ENCODE measurements around the gene PCAT6. TPM values are rescaled to one million over a fixed set of nuclear protein-coding genes. Genes with fewer than 3 reads are reported as not detected.

Gene PCAT6
- total RNA-seq, 1 experiment from 2014 or later, result not detected

DNA sequence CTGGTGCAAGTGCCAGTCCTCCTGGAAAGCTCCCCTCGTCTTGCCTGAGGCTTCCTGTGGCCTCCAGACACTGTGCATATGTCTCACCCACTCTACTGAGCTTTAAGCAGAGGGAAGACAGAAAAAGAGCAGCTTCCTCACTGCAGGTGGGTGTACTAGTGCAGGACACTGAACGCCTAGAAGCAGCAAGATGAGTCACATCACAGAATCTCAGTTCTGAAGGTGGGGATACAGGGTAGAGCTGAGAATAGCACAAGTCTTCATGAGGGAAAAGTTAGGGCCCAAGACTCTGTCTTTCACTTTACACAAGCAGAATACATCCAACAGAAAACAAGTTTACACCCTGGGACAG is 37.4 kb downstream of the PCAT6 start:
- no peak for DNase-seq (ENCODE audit: low spot score)

DNA sequence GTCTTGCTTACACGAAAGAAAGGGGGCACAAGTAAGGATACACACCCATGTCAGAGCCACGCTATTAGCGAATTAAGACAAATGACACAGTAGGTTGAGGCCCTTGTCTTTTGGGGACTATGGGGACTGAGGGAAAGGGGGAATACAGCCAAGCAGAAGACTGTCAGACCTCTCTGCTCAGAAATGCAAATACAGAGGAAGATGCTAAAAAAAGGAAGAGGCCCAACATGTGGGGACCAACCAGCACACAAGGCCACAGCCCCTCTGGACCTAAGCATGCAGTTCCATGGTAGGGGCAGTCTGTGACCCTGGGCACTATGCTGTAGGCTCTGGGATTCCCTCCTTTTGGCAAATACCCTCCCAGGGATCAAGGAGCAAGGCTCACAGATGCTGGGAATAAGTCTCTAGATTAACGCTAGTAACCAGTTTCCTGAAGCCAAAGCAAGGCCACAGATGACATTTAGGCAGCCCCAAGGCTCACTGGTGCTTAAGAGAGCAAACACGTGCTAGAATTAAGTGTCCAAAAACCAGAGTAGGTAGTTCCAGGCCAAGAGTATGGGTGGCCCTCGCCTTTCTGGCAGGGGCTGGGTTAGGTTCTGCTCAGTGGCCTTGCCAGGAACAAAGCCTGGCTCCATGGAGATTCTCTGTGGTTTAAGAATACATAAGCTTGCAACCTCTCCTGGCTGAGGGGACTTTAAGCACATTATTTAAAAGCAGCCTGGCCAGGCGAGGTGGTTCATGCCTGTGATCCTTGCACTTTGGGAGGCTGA is 40.0 kb downstream of the PCAT6 start:
- DNase-seq (ENCODE audit: low spot score), result no peak

DNA sequence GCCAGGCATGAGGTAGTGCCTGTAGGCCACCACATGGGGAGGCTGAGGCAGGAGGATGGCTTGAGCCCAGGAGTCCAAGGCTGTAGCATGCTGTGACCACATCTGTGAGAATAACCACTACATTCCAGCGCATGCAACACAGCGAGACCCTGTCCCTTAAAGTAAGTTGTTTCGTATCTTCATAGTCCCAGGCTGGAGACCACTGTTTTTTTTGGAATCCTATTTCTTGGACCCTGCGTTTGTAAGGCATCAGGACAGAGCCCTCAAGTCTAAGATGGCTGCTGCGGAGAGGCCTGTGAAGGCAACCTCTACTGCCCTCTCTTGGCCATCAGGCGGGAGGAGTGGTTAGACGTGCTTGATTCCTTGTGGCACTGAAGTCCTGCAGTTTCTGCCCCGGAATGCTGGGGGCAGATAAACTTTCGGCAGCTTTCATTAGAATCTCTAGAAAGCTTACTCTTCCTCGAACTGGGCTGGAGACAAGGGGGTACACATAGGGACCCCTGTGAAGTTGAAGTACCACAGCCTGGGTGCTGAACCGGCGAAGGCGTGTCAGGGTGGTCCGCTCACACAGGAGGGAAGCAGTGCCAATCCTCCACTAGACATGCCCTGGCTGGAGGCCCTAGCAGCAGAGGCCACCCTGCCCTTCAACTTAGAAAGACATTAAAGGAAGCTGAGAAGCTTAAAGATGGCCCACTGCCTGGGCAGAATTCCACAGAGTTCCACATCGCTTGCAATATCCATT is 41.6 kb downstream of the PCAT6 start:
- DNase-seq (ENCODE audit: low spot score), result peak; percentile 66

DNA sequence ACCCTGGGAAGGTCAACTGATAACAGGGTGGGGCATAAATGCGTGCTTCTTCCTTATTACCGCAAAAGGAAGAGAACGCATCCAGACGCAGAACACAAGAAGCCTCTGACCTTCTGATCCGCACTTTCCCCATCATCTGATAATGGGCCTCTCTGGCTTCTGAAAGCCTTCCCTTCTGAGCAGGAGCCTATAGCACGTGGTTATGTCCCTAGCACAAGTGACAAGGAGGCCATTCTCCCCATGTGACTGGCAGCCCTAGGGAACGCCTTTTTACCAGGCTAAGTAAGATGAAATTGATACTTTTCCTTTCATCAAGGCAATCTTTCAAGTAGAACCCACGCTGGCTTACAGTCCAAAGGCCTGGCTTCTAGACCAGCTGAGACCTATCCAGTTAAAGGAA is 44.0 kb downstream of the PCAT6 start:
- no peak for DNase-seq (ENCODE audit: low spot score)

DNA sequence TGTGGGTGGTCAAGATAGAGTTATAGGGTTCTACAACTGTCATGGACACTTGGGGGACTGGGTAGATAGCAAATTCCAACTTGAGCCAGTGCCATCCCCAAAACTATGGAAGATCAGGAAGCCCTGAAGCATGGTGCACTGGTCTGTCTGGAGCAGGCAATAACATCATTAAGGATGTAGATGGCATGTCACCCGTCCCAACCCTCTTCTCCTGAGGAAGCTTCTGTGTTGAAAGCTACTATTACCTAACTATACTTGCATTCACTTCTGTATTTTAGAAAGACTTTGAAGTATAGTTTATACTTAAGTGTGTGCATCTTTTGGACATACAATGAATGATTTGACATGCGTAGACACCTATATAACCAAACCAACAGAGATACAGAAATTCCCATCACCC is 45.3 kb downstream of the PCAT6 start:
- DNase-seq (ENCODE audit: low spot score), result no peak

DNA sequence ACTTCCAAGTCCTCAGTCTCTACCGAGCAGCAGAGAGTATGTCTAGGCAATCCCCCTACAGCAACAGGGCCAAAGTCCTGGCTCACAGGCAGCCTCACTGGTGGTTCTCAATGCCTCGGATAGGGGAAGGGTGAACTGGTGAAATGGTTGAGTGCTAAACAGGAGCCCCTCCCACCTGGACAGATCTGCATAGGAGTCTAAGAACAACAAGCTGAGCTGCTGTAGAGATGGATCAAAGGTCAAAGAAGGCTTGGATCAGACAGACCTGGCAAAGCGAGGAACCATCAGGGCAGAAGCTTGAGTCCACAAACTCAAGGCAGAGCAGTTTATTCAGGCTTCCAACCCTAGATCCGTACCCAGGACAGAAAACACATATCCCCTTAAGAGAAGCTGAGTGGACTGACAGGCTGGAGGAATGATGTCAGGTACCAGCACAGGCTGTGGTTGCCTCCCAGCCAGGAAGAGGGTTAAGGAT is 46.4 kb downstream of the PCAT6 start:
- DNase-seq (ENCODE audit: low spot score), result no peak

DNA sequence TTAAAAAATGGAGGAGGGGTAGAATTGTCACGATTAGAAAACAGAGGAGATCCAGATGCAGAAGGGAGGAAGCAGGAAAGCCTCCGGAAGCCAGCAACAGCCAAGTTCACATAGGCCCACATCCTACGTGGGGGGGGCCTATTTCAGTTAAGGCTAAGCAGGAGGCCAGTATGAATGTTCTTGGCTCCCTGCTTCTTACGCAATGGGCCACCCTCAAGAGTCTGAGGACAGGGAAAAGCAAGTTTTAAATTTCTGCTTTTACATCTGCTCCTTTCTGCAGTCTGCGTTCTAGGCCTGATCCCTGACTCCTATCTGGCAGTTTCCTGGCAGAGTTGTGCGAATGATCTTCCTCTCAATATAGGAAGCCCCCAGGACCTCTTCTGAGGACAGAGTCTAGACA is 47.6 kb downstream of the PCAT6 start:
- no peak for DNase-seq (ENCODE audit: low spot score)

DNA sequence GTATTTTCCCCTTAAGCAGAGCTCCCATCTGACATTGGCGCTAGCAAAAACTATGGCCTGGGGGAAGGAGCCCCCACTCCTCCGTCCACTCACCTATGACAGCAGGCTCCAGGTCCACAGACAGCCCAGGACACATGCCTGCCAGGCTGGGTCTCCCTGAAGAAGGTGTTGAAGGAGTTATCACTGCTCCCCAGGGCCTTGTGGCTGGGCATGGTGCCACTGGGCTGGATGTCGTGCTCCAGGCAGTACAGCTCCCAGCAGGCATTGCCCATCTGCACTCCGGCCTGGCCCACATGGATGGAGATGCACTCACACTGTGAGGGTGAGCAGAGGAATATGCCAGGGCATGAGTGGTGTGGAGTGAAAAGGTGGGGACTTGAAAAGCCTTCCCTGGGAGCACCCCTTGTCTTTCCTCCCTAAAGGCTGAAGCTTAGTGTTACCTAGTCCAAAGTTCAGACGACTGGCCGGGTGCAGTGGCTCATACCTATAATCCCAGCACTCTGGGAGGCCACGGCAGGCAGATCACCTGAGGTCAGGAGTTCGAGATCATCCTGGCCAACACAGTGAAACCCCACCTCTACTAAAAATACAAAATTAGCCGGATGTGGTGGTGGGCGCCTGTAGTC is 48.1 kb downstream of the PCAT6 start:
- DNase-seq (ENCODE audit: low spot score), result no peak

DNA sequence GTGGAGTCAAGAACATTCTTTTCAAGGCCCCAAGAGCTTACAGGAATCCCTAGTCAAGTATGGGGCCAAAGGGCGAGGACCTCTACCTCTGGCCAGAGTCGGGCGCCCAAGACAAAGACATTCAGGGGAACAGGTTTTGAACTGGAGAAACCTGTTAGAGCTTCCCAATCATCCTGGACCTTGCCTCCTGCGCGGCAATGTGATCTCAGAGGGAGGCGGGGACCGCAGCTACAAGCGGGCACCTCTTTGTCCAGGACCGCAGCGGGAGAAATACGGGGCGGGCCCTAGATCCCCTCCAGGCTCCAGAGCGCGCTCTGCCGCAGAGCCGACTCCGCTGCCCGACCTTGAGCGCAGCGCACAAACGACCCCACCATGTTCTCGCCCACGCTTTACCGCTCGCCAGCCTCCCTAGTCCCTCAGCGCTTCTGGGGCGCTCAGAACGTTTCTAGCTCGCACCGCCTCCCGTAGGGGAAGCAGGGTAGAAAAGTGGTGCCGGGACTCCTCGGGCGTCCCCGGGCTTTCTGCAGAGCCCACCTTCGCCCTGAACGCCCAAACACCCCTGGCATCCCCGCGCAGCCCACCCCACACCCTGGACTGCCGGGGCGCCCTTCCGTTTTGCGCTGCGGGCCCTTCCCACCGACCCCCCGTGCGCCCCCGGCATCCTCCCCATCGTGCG is 50.1 kb downstream of the PCAT6 start:
- DNase-seq (ENCODE audit: low spot score), result peak; percentile 94

Small RNAs within 50 kb of the gene (small RNA-seq; reads per million reads assigned to genes)
- gene AC098934.3, result not detected

Other genes starting within 250 kb of the PCAT6 start
- 0.05 and 0.10 TPM in 2 replicates for gene SYT2, start 100.5 kb upstream of the PCAT6 start, total RNA-seq (2014; rRNA removed; shearing (Covaris generic))
- 15.1 and 23.8 TPM in 2 replicates for gene KDM5B, start 2.5 kb upstream of the PCAT6 start, total RNA-seq (2014; rRNA removed; shearing (Covaris generic))
- gene RABIF, start 78.2 kb downstream of the PCAT6 start, total RNA-seq (2014; rRNA removed; shearing (Covaris generic)), result 5.9 and 8.2 TPM in 2 replicates
- 12.7 and 15.3 TPM in 2 replicates for gene KLHL12, start 116.3 kb downstream of the PCAT6 start, total RNA-seq (2014; rRNA removed; shearing (Covaris generic))
- gene ADIPOR1, start 147.4 kb downstream of the PCAT6 start, total RNA-seq (2014; rRNA removed; shearing (Covaris generic)), result 105 and 117 TPM in 2 replicates
- 27.5 and 38.5 TPM in 2 replicates for gene CYB5R1, start 156.3 kb downstream of the PCAT6 start, total RNA-seq (2014; rRNA removed; shearing (Covaris generic))
- gene TMEM183A, start 196.4 kb downstream of the PCAT6 start, total RNA-seq (2014; rRNA removed; shearing (Covaris generic)), result 92.5 and 94.2 TPM in 2 replicates
- 0.08 and 0.16 TPM in 2 replicates for gene PPFIA4, start 215.5 kb downstream of the PCAT6 start, total RNA-seq (2014; rRNA removed; shearing (Covaris generic))